ENCODE measurements around the gene SRPK2. TPM values are rescaled to one million over a fixed set of nuclear protein-coding genes. Genes with fewer than 3 reads are reported as not detected.

SRPK2 gene
- total and polyA plus RNA-seq, 2 of the 8 experiments (the other 6 are each of a cell fraction or from before 2014, with no cell fraction given), result 10.0 to 47.1 TPM

- H3K4me2 ChIP-seq (ENCODE audit: insufficient read depth in 1 of 2, low read depth in 2 of 2, low read length in 2 of 2), result no peak overlapping the region
- peaks cover 0 to 4% of the 10 kb centered on the region in 2 experiments for H4K20me1 ChIP-seq (replicated peaks in 1 of 2; ENCODE audit: control insufficient read depth in 1 of 2, insufficient read depth in 2 of 2, low read length in 2 of 2)
- no peak for DNase-seq (ENCODE audit: low read depth in 1 of 2, low spot score in 2 of 2)
- WGBS, 2 experiments (ENCODE audit: extremely low coverage in 1 of 2, insufficient coverage in 1 of 2, insufficient read length in 1 of 2, insufficient replicate concordance in 2 of 2, low coverage in 1 of 2, low lambda C conversion rate in 2 of 2, missing lambda C conversion rate in 1 of 2), result 93% methylated on average over 11 of the region's 12 CpGs; no CpG with 5 or more reads in 1 of the 2 experiments
- H2BK15ac ChIP-seq (ENCODE audit: low read length), result no peak overlapping the region
- H4K8ac ChIP-seq (ENCODE audit: extremely low read depth, insufficient read depth, low read length), result no peak overlapping the region
- no peak overlapping the region for H3K4ac ChIP-seq (replicated peaks; ENCODE audit: insufficient read length, low read depth, low read length)
- H3K9ac ChIP-seq (replicated peaks in 1 of 4; ENCODE audit: extremely low read depth in 1 of 4, low read depth in 3 of 4, low read length in 3 of 4), result no peak overlapping the region
- no peak overlapping the region for H2BK5ac ChIP-seq (ENCODE audit: low read depth, low read length)
- no peak overlapping the region for H2BK20ac ChIP-seq (ENCODE audit: low read length)
- H2AFZ ChIP-seq (ENCODE audit: low read length), result no peak overlapping the region
- no peaks in the 10 kb centered on the region for H3K27me3 ChIP-seq (replicated peaks in 1 of 4; ENCODE audit: control insufficient read depth in 3 of 4, extremely low read depth in 1 of 4, insufficient read depth in 3 of 4, low read length in 3 of 4)
- no peaks in the 10 kb centered on the region; the same call in 1 of the 2 replicates for H3K79me1 ChIP-seq (ENCODE audit: low read depth, low read length)
- H3K4me1 ChIP-seq (replicated peaks in 1 of 4; ENCODE audit: control insufficient read depth in 3 of 4, insufficient read depth in 4 of 4, low read length in 3 of 4), result no peaks in the 10 kb centered on the region
- no peak overlapping the region for H3K14ac ChIP-seq (ENCODE audit: insufficient read length)
- H3K56ac ChIP-seq (replicated peaks; ENCODE audit: insufficient read length, low read depth, low read length), result no peak overlapping the region
- ChIA-PET POLR2A (ENCODE audit: partially characterized antibody) (interaction anchor here (0.6 kb wide), 1 partner anchor 76 kb away, joined by 3 read pairs; no protein-coding TSS in a partner anchor), CTCF (ENCODE audit: partially characterized antibody) (interaction anchor here (1.3 to 1.5 kb wide), 2 partner anchors 24 to 67 kb away, joined by 3 read pairs; no protein-coding TSS in a partner anchor)
- no peak for FAIRE-seq
- H3K23ac ChIP-seq (ENCODE audit: insufficient read length), result no peak overlapping the region
- no peak overlapping the region for H2AK5ac ChIP-seq (ENCODE audit: low read depth, low read length)
- no peak for TF ChIP-seq CBX5 (IDR thresholded peaks at IDR 0.05; ENCODE audit: low read depth, low read length)
- H3K18ac ChIP-seq (ENCODE audit: extremely low read depth, low read length), result no peak overlapping the region
- H3K27ac ChIP-seq (ENCODE audit: low read depth, low read length), result no peak overlapping the region
- no peaks in the 10 kb centered on the region for H3K9me3 ChIP-seq (ENCODE audit: insufficient read depth in 2 of 2, low read depth in 1 of 2, low read length in 1 of 2)
- H4K5ac ChIP-seq (ENCODE audit: insufficient read length, low read depth, low read length), result no peak overlapping the region
- no peak overlapping the region for H2BK120ac ChIP-seq (replicated peaks; ENCODE audit: low read depth, low read length)
- no peak overlapping the region for H4K91ac ChIP-seq (replicated peaks; ENCODE audit: insufficient read length, low read length)
- no peaks in the 10 kb centered on the region for H3K23me2 ChIP-seq (ENCODE audit: low read depth, low read length)
- peaks cover 0 to 68% of the 10 kb centered on the region in 2 experiments; a peak in 2 of 4 replicates for H3K79me2 ChIP-seq (ENCODE audit: control insufficient read depth in 1 of 2, insufficient read depth in 2 of 2, low read length in 2 of 2)
- H3K4me3 ChIP-seq (ENCODE audit: extremely low read depth in 1 of 4, insufficient read depth in 2 of 4, low read depth in 3 of 4, low read length in 4 of 4), result no peak overlapping the region
- H2BK12ac ChIP-seq (ENCODE audit: low read depth, low read length), result no peak overlapping the region
- no peaks in the 10 kb centered on the region for H3K36me3 ChIP-seq (ENCODE audit: control insufficient read depth in 2 of 4, insufficient read depth in 4 of 4, low read length in 3 of 4)
These were observed 103.4 kb downstream of the SRPK2 start for GRCh38 chr7:105285118-105285874.
